Testis (tissue), 2 donors: ENCODE results near the gene BOLA2B.

Experiments
- POLR2A ChIP-seq: fragments of 450-650 bp; IDR thresholded peaks from one replicate; pipeline ENCODE4 v1.6.1; 2017; ENCODE audit warnings: antibody characterized with exemption, mild to moderate bottlenecking, moderate library complexity
- TF ChIP-seq, protein P1 (sequence below), 3 experiments: fragments of 450-650 bp in 2 of 3; fragments of 200-600 bp in 1 of 3; sonication (generic) in 1 of 3; IDR thresholded peaks; one replicate each; pipeline ENCODE4 v1.5.1; 2016 to 2019; ENCODE audit warnings: antibody characterized with exemption in 3 of 3, mild to moderate bottlenecking in 2 of 3, moderate library complexity in 1 of 3

GRCh38 chr16:30173054-30173453 is 20.4 kb downstream of the BOLA2B start:
- TF ChIP-seq, protein P1, sequence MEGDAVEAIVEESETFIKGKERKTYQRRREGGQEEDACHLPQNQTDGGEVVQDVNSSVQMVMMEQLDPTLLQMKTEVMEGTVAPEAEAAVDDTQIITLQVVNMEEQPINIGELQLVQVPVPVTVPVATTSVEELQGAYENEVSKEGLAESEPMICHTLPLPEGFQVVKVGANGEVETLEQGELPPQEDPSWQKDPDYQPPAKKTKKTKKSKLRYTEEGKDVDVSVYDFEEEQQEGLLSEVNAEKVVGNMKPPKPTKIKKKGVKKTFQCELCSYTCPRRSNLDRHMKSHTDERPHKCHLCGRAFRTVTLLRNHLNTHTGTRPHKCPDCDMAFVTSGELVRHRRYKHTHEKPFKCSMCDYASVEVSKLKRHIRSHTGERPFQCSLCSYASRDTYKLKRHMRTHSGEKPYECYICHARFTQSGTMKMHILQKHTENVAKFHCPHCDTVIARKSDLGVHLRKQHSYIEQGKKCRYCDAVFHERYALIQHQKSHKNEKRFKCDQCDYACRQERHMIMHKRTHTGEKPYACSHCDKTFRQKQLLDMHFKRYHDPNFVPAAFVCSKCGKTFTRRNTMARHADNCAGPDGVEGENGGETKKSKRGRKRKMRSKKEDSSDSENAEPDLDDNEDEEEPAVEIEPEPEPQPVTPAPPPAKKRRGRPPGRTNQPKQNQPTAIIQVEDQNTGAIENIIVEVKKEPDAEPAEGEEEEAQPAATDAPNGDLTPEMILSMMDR (IDR thresholded peaks at IDR 0.05): no peak
- TF ChIP-seq POLR2A: no peak
